GM19455 (cell line): ENCODE data around the gene SHLD2.
"Not testable (repeated sequence)": the region's sequence is repeated elsewhere in the genome, so short reads cannot be mapped to it uniquely, and the experiment has no call there.

ENCODE experiments used
- ATAC-seq: cut with Tn5 transposase; IDR thresholded peaks from one replicate; pipeline ENCODE4 v1.9.1; 2021; ENCODE audit not compliant: unreplicated experiment

The SHLD2 gene

DNA sequence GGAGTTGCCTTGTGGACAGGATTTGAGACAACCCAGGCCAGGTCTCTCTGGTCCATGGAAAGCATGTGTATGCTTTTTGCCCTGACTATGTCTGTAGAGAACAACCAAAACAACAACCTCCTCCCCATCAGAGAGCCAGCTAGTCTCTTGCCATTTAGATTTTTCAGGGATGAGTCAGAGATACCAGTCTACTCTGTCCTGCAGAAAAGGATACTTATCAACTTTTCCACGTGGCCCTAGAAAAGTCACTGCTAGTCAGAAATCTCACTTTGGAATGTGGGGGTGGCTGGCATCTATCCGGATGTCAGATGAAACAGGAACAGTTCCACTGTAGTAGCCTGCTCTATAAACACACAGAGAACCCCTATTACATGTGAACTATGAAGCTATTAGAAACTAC lies 116.8 kb downstream of the SHLD2 start:
- not testable (repeated sequence) for ATAC-seq

DNA sequence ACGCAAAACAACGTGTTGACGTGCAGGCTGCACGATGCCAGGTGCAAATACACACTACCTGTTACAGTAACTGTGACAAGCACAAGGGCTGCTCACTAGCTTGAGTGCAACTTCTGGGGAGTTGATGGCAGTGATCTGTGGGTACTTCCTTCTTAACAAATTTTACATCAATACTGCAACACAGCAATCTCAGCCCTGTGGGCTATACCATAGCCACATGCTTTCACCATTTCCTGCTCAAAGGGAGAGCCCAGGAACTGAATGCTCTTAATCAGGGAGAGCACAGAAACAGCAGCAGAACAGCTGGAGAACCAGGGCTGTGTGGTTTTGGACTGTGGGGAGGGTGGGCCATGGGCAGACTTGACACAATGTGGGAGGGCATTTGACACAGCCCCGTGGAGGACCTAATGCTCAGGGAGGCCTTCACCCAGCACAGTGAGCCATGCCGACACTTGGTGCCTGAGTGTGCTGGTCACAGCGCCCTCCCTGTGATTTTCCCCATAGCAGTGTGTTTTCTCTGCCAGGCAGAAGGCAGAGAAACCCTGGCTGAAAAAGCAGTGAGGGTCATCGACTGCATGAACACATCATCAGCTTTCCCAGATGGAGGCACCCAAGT lies 118.3 kb downstream of the SHLD2 start:
- not testable (repeated sequence) for ATAC-seq

DNA sequence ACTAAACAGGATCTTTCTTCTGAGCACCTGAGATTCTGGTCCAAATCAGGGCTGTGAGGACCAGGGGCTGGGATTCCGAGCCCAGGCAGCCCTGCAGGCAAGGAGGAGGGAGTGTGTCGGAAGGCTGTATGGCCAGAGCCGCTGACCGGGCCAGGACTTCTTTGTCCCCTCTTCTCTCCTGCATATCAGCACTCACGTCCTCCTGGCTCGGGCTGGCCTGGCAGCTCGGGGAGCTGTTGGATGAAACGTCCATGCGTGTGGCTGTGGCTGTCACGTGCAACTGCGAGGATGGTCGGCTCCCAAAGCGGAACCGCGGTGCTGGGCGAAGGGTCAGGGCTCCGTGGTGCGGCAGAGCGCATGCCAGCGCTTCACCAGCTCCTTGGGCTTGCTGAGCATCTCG lies 118.8 kb downstream of the SHLD2 start:
- not testable (repeated sequence) for ATAC-seq

DNA sequence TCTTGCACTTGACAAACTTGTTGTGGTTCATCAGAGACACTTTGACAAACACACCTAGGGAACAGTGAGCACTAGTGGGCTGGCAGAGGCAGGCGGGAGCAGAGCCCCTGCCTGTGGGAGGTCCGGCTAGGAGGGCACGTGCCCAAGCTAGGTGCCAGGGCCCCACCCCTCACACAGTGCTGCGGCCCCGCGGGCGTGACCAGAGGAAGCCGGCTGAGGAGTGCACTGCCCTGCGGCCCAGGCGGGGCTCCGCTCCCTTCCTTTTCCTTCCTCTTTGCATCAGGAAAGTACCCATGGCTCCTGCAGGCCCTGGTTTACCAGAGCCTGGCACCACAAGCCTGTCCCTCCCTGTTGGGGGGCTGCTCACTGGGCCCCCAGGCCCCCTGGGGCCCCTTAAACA lies 121.1 kb downstream of the SHLD2 start:
- not testable (repeated sequence) for ATAC-seq

DNA sequence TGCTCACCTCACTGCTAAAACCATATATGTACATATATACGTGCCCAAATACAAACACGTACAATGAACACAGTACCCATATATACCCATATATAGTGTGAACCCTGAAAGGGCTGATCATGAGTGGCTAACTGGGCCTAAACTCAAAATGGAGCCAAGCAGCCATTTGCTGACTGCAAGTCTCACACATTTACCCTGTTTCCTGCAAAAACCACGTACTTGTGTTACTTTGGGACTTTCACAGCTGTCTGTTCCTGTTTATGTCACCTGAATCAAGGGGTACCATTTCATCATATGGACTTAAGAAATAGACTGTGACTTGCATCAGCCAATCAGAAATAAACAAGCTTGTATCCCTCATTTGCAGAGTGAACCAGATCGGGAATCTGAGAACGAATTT lies 124.4 kb downstream of the SHLD2 start:
- ATAC-seq, result not testable (repeated sequence)

DNA sequence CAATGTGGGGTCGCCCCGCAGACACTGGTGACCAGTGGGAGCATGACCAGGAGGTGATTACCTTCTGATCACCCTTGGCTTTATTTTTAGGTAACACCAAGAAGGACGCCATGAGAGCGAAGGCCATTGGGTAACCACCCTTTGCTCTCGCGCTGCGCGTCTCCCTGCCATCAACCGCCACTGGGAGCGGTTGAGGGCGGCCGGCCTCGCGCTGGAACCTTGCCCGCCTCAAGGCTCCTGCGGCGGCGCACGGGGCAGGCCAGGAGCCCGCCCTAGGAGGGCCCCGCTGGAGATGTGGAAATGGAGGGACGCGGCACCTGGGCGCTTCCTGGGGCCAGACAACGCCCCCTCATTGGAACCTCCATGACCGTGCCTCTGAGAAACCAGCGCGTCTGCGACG lies 127.8 kb downstream of the SHLD2 start:
- ATAC-seq, result not testable (repeated sequence)

DNA sequence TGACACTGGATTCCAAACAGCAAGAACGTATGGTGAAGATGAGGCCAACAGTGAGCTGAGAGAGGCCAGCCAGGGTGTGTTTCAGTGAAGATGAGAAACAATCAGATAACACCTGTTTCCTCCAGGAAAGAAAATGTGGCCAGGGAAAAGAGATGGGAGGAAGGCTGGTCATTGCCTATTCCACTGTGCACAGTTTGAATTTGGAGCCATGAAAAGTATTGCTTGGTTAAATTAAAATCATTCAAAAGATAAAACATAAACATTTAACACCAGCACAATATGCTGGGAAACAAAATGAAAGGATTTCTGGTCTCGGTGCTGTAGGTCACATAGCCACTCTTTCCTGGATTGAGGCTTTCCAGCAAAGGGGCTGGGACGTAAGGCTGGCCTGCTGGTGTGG lies 130.1 kb downstream of the SHLD2 start, which contains the start of gene NUTM2A:
NUTM2A (plus strand) TSS at position 301 of the 400 bp plus-strand sequence. CDS start 383 bp downstream, outside the sequence.
- not testable (repeated sequence) for ATAC-seq

DNA sequence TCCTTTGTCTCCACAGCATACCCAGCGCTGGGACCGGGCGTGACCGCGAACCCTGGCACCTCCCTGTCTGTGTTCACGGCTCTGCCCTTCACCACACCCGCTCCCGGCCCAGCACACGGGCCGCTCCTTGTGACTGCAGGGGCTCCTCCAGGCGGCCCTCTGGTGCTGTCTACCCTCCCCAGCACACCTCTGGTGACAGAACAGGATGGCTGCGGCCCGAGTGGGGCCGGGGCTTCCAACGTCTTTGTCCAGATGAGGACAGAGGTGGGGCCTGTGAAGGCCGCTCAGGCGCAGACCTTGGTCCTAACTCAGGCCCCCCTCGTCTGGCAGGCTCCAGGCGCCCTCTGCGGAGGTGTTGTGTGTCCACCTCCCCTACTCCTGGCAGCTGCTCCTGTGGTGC lies 133.2 kb downstream of the SHLD2 start:
- ATAC-seq, result not testable (repeated sequence)

DNA sequence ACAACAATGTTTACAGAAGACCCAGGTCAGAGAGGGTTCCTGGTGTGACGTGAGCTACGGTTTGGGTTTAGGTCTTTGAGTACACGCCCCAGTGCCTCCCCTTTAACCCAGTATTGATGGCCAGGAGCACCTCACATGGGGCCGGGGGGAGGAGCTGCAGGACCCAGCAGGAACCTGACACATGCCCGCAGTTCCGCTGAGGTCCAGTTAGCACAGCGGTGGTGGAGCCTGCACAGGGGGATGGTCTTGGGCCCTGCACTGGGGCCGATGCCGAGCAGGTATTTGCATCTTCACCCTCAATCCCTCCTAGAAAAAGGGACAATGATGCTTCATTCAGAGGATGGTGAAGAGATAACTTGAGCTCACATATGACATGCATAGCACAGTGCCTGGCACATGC lies 134.2 kb downstream of the SHLD2 start:
- ATAC-seq, result not testable (repeated sequence)

DNA sequence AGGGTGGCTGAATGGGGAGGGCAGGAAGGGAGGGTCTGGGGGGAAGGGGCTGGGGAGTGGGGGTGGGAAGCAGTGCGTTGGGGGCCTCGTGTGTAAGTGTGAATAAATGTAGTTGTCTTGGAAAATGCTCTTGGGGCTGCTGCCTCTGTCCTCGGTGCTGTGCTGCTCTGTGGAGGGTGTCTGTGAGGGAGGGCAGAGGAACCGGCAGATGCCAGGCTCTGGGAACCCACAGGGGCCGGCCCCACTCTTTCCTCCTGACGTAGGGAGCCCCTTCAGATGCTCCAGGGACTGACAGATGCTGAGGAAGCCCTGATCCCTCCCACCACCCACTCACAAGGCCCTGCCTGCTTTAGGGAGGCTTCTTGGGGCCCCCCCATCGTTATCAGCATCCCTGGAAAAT lies 139.8 kb downstream of the SHLD2 start:
- ATAC-seq, result not testable (repeated sequence)

DNA sequence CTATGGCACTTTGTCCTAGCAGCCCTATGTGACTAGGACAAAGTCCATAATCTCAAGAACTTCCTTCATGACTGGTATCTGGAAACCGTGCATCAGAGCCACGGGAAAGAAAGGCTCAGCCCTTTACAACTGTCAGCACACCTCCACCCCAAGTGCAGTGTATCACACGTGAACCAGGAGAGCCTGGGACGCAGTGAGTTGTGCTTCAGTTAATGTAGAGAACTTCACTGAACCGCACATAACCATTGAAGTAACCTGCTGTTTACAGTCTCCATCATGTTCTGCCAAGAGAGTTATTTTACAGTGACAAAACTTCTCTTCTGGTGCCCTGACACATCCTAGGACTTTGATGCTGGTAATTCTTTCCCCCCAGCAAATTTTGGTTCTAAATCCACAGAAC lies 142.2 kb downstream of the SHLD2 start:
- not testable (repeated sequence) for ATAC-seq

DNA sequence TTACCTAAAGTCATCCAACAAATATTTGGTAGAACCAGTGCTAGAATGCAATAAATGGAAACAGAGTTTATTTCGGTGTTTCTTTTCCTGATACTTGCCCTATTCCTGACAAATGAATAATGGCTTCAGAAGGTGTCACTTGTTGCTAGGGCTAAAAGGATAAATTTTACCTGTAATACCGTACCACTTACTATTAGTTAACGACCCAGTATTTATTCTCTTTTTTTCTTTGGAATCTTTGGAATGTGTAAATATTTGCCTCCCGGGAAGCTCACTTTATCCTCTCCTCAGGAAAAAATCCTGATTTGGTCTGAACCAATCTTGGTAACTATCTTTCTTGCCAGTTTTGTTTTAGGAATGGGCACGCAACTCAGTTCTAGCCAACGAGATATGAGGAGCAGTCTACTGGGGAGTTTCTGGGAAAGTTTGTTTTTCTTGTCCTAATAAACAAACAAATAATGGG lies 144.4 kb downstream of the SHLD2 start:
- ATAC-seq, result not testable (repeated sequence)
